OCI-M1 (cell line): Measurements from ENCODE around the gene TCF7L2.

Experiments
- DNase-seq: peaks from one replicate; lab custom pipeline; 2025; lab: John Stamatoyannopoulos, UW

Gene TCF7L2

GRCh38 chr10:113000442-113000841 lies 50.4 kb downstream of the TCF7L2 start:
- no peak for DNase-seq

- DNase-seq: no peak
Measured at GRCh38 chr10:113000876-113001598, 51.0 kb downstream of the TCF7L2 start.

- DNase-seq: no peak
Measured at GRCh38 chr10:113001599-113002448, 51.8 kb downstream of the TCF7L2 start.

GRCh38 chr10:113002449-113002777 lies 52.4 kb downstream of the TCF7L2 start:
- no peak for DNase-seq

GRCh38 chr10:113003052-113003451 lies 53.0 kb downstream of the TCF7L2 start:
- no peak for DNase-seq

- no peak for DNase-seq
Measured at GRCh38 chr10:113004069-113004618, 54.1 kb downstream of the TCF7L2 start.

- DNase-seq: no peak
Measured at GRCh38 chr10:113005380-113005779, 55.3 kb downstream of the TCF7L2 start.

GRCh38 chr10:113006656-113007342 lies 56.8 kb downstream of the TCF7L2 start:
- DNase-seq: no peak

- no peak for DNase-seq
Measured at GRCh38 chr10:113007343-113007771, 57.3 kb downstream of the TCF7L2 start.

GRCh38 chr10:113007821-113008220 lies 57.8 kb downstream of the TCF7L2 start:
- no peak for DNase-seq

- DNase-seq: no peak
Measured at GRCh38 chr10:113011592-113012374, 61.7 kb downstream of the TCF7L2 start.

- DNase-seq: no peak
Measured at GRCh38 chr10:113015201-113015600, 65.2 kb downstream of the TCF7L2 start.

- no peak for DNase-seq
Measured at GRCh38 chr10:113017376-113017775, 67.3 kb downstream of the TCF7L2 start.

GRCh38 chr10:113018034-113018433 lies 68.0 kb downstream of the TCF7L2 start:
- no peak for DNase-seq

- no peak for DNase-seq
Measured at GRCh38 chr10:113019096-113019495, 69.0 kb downstream of the TCF7L2 start.

- DNase-seq: no peak
Measured at GRCh38 chr10:113019692-113020474, 69.8 kb downstream of the TCF7L2 start.

- no peak for DNase-seq
Measured at GRCh38 chr10:113020475-113020753, 70.4 kb downstream of the TCF7L2 start.

- DNase-seq: no peak
Measured at GRCh38 chr10:113020838-113021237, 70.8 kb downstream of the TCF7L2 start.

GRCh38 chr10:113021268-113022040 lies 71.4 kb downstream of the TCF7L2 start:
- DNase-seq: no peak

- DNase-seq: no peak
Measured at GRCh38 chr10:113022265-113022664, 72.2 kb downstream of the TCF7L2 start.
